GM10847 (cell line): ENCODE measurements around the gene SLBP.

Experiments
- POLR2A ChIP-seq: IDR thresholded peaks from 2 replicates; pipeline ENCODE4 v1.6.1; 2011; ENCODE audit not compliant: insufficient read length; ENCODE audit errors: extremely low read depth

Gene SLBP

GRCh38 chr4:1738410-1738809 is 26.3 kb upstream of the SLBP start:
- no peak for TF ChIP-seq POLR2A

- TF ChIP-seq POLR2A = no peak
Observed at GRCh38 chr4:1737666-1738065, 25.5 kb upstream of the SLBP start.

- TF ChIP-seq POLR2A = no peak
Observed at GRCh38 chr4:1736812-1737211, 24.7 kb upstream of the SLBP start.

GRCh38 chr4:1735215-1735614 is 23.1 kb upstream of the SLBP start:
- no peak for TF ChIP-seq POLR2A

GRCh38 chr4:1732911-1733310 is 20.8 kb upstream of the SLBP start:
- no peak for TF ChIP-seq POLR2A

GRCh38 chr4:1731180-1731579 is 19.1 kb upstream of the SLBP start:
- no peak for TF ChIP-seq POLR2A

- no peak for TF ChIP-seq POLR2A
Observed at GRCh38 chr4:1730532-1731135, 18.5 kb upstream of the SLBP start.

GRCh38 chr4:1728061-1728980 is 16.2 kb upstream of the SLBP start:
- no peak for TF ChIP-seq POLR2A

- TF ChIP-seq POLR2A = no peak
Observed at GRCh38 chr4:1727117-1728031, 15.3 kb upstream of the SLBP start.

GRCh38 chr4:1726146-1726934 is 14.2 kb upstream of the SLBP start:
- no peak for TF ChIP-seq POLR2A

GRCh38 chr4:1725521-1725920 is 13.4 kb upstream of the SLBP start:
- no peak for TF ChIP-seq POLR2A

- no peak for TF ChIP-seq POLR2A
Observed at GRCh38 chr4:1723131-1723801, 11.1 kb upstream of the SLBP start.

GRCh38 chr4:1722551-1723118 is 10.5 kb upstream of the SLBP start:
- TF ChIP-seq POLR2A = no peak
